ENCODE results near the gene CXCL16.

CXCL16 gene

DNA sequence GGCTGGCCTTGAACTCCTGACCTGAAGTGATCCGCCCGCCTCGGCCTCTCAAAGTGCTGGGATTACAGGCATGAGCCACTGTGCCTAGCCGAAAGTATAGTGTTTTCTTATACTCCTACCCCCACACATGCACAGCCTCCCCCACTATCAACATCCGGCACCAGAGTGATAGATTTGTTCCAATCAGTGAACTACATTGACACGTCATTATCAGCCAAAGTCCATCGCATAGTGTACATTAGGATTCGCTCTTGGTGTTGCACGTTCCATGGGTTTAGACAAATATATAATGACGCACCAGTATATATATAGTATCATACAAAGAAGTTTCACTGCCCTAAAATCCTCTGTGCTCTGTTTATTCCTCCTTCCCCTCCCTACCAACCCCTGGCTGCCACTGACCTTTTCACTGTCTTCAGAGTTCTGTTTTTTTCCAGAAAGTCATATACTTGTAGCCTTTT is 20.1 kb upstream of the CXCL16 start:
- no peak overlapping the region for H3K4me3 ChIP-seq (ENCODE audit: low read depth, low read length)
- no peak for DNase-seq
- H3K36me3 ChIP-seq, result no peaks in the 10 kb centered on the region
- H3K9me3 ChIP-seq (ENCODE audit: severe bottlenecking), result no peaks in the 10 kb centered on the region
- TF ChIP-seq, protein P1, sequence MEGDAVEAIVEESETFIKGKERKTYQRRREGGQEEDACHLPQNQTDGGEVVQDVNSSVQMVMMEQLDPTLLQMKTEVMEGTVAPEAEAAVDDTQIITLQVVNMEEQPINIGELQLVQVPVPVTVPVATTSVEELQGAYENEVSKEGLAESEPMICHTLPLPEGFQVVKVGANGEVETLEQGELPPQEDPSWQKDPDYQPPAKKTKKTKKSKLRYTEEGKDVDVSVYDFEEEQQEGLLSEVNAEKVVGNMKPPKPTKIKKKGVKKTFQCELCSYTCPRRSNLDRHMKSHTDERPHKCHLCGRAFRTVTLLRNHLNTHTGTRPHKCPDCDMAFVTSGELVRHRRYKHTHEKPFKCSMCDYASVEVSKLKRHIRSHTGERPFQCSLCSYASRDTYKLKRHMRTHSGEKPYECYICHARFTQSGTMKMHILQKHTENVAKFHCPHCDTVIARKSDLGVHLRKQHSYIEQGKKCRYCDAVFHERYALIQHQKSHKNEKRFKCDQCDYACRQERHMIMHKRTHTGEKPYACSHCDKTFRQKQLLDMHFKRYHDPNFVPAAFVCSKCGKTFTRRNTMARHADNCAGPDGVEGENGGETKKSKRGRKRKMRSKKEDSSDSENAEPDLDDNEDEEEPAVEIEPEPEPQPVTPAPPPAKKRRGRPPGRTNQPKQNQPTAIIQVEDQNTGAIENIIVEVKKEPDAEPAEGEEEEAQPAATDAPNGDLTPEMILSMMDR (IDR thresholded peaks at IDR 0.05; ENCODE audit: low read depth, low read length), result no peak
- no peak overlapping the region for H3K27ac ChIP-seq
- no peaks in the 10 kb centered on the region for H3K27me3 ChIP-seq (ENCODE audit: insufficient read depth, low read depth, severe bottlenecking)

DNA sequence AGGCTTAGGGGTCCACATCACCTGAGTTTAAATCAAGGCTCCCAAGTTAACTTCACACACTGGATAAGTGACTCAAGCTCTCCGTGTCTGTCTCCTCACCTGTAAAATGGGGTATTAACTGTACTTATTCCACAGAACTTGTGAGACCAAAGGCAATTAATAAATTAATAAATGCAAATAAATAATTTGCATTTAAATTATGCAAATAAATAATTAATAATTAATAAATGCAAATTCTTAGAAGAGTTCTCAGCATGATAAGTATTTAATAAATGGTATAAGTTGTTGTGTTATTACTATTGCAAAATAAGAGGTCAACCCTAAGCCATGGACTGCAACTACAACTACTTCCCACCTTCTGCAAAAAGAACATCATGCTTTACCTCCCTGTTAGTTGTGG is 13.7 kb upstream of the CXCL16 start:
- TF ChIP-seq, protein P1 (IDR thresholded peaks at IDR 0.05; ENCODE audit: low read depth, low read length), result no peak
- H3K4me3 ChIP-seq (ENCODE audit: low read depth, low read length), result no peak overlapping the region
- no peak overlapping the region for H3K27ac ChIP-seq
- H3K27me3 ChIP-seq (ENCODE audit: insufficient read depth, low read depth, severe bottlenecking), result no peaks in the 10 kb centered on the region
- H3K36me3 ChIP-seq, result no peaks in the 10 kb centered on the region
- DNase-seq, result no peak
- H3K9me3 ChIP-seq (ENCODE audit: severe bottlenecking), result no peaks in the 10 kb centered on the region

DNA sequence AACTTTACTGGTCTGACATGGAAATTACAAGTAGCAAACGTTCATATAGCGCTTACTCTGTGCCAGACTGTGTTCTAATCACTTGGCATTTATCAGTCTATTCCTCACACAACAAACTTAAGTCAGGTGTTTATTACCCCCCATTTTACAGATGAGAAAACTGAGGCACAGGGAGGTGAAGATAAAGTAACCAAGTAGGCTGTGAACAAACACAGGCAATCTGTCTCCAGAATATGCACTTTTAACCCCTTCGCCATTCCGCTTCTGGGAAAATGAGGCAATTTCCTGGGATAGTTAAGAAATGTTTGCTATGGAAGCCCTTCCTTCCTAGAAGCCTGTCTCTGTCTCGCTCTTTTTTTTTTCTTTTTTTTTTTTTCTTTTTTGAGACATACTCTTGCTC is 12.2 kb upstream of the CXCL16 start:
- DNase-seq, result no peak
- H3K36me3 ChIP-seq, result no peaks in the 10 kb centered on the region
- H3K27ac ChIP-seq, result no peak overlapping the region
- no peaks in the 10 kb centered on the region for H3K27me3 ChIP-seq (ENCODE audit: insufficient read depth, low read depth, severe bottlenecking)
- H3K9me3 ChIP-seq (ENCODE audit: severe bottlenecking), result no peaks in the 10 kb centered on the region
- TF ChIP-seq, protein P1 (IDR thresholded peaks at IDR 0.05; ENCODE audit: low read depth, low read length), result no peak
- no peak overlapping the region for H3K4me3 ChIP-seq (ENCODE audit: low read depth, low read length)

DNA sequence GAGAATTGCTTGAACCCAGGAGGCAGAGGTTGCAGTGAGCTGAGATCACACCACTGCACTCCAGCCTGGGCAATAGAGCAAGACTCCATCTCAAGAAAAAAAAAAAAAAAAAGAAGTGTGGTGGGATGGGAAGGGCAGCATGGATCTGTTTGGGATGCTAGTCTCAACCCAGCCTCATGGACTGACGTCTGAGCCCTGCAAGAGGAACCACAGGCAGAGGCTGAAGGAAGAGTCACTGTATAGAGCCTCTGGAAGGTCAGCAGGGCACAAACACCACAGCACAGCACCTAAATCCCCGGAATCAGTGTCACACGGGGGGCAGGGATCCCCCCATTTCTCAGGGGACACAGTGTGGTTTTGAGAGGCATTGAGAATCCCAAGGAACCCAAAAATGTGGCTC is 10.9 kb upstream of the CXCL16 start:
- H3K27ac ChIP-seq, result no peak overlapping the region
- no peaks in the 10 kb centered on the region for H3K9me3 ChIP-seq (ENCODE audit: severe bottlenecking)
- DNase-seq, result no peak
- no peak overlapping the region for H3K4me3 ChIP-seq (ENCODE audit: low read depth, low read length)
- H3K27me3 ChIP-seq (ENCODE audit: insufficient read depth, low read depth, severe bottlenecking), result no peaks in the 10 kb centered on the region
- H3K36me3 ChIP-seq, result no peaks in the 10 kb centered on the region
- TF ChIP-seq, protein P1 (IDR thresholded peaks at IDR 0.05; ENCODE audit: low read depth, low read length), result no peak

DNA sequence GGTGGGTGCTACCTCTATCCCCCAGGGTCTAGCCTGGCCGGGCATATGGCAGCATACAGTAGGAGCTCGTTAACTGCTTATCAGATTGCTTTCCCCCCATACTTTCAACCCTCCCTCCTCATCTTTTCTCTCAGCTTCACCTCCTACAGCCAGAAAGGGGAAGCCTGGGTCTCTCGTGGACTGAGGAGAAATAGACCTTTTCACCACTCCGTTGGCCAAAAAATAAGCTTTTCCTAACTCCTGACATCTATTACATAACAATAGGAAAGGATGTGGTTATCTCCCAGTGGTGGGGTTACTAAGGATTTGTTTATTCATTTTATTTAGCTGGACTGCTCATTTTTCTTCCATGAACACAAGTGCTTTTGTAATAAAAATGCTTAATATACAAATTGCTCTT is 9.0 kb upstream of the CXCL16 start:
- Histone ChIP-seq H3K4me3 (ENCODE audit: low read depth, low read length) (no peak overlapping the region), H3K27ac (no peak overlapping the region), H3K27me3 (ENCODE audit: insufficient read depth, low read depth, severe bottlenecking) (no peaks in the 10 kb centered on the region), H3K9me3 (ENCODE audit: severe bottlenecking) (no peaks in the 10 kb centered on the region), H3K36me3 (no peaks in the 10 kb centered on the region)
- DNase-seq, result no peak
- TF ChIP-seq, protein P1 (IDR thresholded peaks at IDR 0.05; ENCODE audit: low read depth, low read length), result no peak

DNA sequence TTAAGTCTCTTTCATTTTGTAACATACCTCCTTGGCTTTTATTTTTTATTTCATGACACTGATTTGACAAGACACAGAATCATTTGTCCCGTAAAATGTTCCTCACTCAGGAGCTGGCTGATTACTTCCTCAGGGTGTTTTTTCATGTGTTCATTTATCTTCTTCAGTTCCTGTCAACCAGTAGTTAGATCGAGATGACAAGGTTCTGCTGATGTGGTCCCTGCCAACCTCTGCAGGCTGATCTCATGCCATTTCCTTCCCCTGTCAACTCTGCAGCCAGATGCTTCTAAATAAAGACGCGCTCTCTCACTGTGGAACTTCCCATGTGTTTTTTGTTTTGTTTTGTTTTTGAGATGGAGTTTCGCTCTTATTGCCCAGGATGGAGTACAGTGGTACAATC is 8.1 kb upstream of the CXCL16 start:
- no peak for DNase-seq
- Histone ChIP-seq H3K9me3 (ENCODE audit: severe bottlenecking) (no peaks in the 10 kb centered on the region), H3K4me3 (ENCODE audit: low read depth, low read length) (no peak overlapping the region), H3K36me3 (no peaks in the 10 kb centered on the region), H3K27me3 (ENCODE audit: insufficient read depth, low read depth, severe bottlenecking) (no peaks in the 10 kb centered on the region), H3K27ac (no peak overlapping the region)
- TF ChIP-seq, protein P1 (IDR thresholded peaks at IDR 0.05; ENCODE audit: low read depth, low read length), result no peak

All from WERI-Rb-1 (cell line).